DOHH2 (cell line): Measurements from ENCODE around the gene EEF2.

ENCODE experiments used
- H3F3A ChIP-seq: fragments of 200-600 bp; sonication (generic), shearing (Covaris generic); 2 replicates; pipeline ENCODE4 v1.6.0; 2016; ENCODE audit warnings: antibody characterized with exemption, mild to moderate bottlenecking; ENCODE audit not compliant: control insufficient read depth, insufficient read depth
- H3K27ac ChIP-seq: fragments of 200-600 bp; sonication (generic); 2 replicates; pipeline ENCODE4 v1.5.1; 2014; ENCODE audit warnings: low read depth, mild to moderate bottlenecking, low read length, moderate library complexity
- H3K27me3 ChIP-seq: fragments of 200-600 bp; sonication (generic); 2 replicates; pipeline ENCODE4 v1.6.1; 2014; ENCODE audit warnings: mild to moderate bottlenecking, low read length, mixed read lengths; ENCODE audit not compliant: control insufficient read depth
- H3K36me3 ChIP-seq: fragments of 200-600 bp; sonication (generic); 2 replicates; pipeline ENCODE4 v1.6.1; 2014; ENCODE audit warnings: mild to moderate bottlenecking, low read length, moderate library complexity, mixed read lengths; ENCODE audit not compliant: control insufficient read depth
- H3K4me1 ChIP-seq: fragments of 200-600 bp; sonication (generic); 2 replicates; pipeline ENCODE4 v1.6.1; 2014; ENCODE audit warnings: mild to moderate bottlenecking, low read length, mixed read lengths; ENCODE audit not compliant: control insufficient read depth
- H3K4me2 ChIP-seq: fragments of 200-600 bp; sonication (generic); 2 replicates; pipeline ENCODE4 v1.6.0; 2014; ENCODE audit warnings: mild to moderate bottlenecking, low read length, moderate library complexity
- H3K4me3 ChIP-seq: fragments of 200-600 bp; sonication (generic); 2 replicates; pipeline ENCODE4 v1.5.1; 2014; ENCODE audit warnings: mild to moderate bottlenecking, low read length, mixed read lengths
- H3K79me2 ChIP-seq: fragments of 200-600 bp; sonication (generic); 2 replicates; pipeline ENCODE4 v1.6.1; 2014; ENCODE audit warnings: mild to moderate bottlenecking, low read length, mixed read lengths; ENCODE audit not compliant: control insufficient read depth
- H3K9me2 ChIP-seq: fragments of 200-600 bp; sonication (generic); replicated peaks from 2 replicates; pipeline ENCODE4 v1.6.1; 2014; ENCODE audit warnings: mild to moderate bottlenecking, low read length, mixed read lengths; ENCODE audit not compliant: control insufficient read depth
- H3K9me3 ChIP-seq: fragments of 200-600 bp; sonication (generic); 2 replicates; pipeline ENCODE4 v1.6.1; 2014; ENCODE audit warnings: antibody characterized with exemption, low read length, mixed read lengths; ENCODE audit not compliant: control insufficient read depth, insufficient read depth
- H4K20me1 ChIP-seq: fragments of 200-600 bp; sonication (generic); 2 replicates; pipeline ENCODE4 v1.6.0; 2014; ENCODE audit warnings: low read depth, mild to moderate bottlenecking, antibody characterized with exemption, low read length, moderate library complexity; ENCODE audit not compliant: control insufficient read depth, insufficient read depth
- EZH2phosphoT487 ChIP-seq: fragments of 200-600 bp; sonication (generic); IDR thresholded peaks from 2 replicates; pipeline ENCODE4 v1.6.1; 2017; ENCODE audit warnings: borderline replicate concordance, mild to moderate bottlenecking, antibody characterized with exemption, low read length, moderate library complexity, mixed read lengths
- TF ChIP-seq, protein P1 (sequence below): fragments of 200-600 bp; sonication (generic); IDR thresholded peaks from one replicate; pipeline ENCODE4 v1.5.1; 2014; ENCODE audit warnings: antibody characterized with exemption, mild to moderate bottlenecking, low read depth, low read length; ENCODE audit not compliant: poor library complexity, severe bottlenecking

Gene EEF2

DNA sequence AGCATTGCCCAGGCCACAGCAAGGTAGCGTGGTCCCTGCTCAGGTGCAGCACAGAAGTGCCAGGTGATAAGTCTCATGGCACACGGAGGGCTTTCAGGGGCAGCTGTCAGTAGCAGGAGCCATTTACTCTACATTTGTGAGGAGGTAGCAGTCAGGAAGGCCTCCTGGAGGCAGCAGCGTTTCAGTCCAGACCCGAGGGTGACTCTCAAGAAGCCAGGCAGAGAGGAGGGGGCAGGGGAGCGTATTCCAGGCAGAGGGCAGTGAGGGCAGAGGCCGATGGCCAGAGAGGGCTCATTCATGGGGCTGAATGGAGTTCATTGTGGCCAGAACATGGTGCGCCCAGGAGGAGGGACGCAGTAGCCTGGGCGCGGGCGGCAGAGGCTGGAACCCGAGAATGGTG, 31.2 kb upstream of the EEF2 start:
- Histone ChIP-seq H3K4me3 (no peak overlapping the region), H3K9me2 (no peaks in the 10 kb centered on the region), H3K27ac (no peak overlapping the region), H3K9me3 (no peaks in the 10 kb centered on the region), H3K79me2 (peaks cover 69% of the 10 kb centered on the region), H3K36me3 (peaks cover 24% of the 10 kb centered on the region), H3K4me1 (no peaks in the 10 kb centered on the region), H3F3A (no peaks in the 10 kb centered on the region), H3K27me3 (no peaks in the 10 kb centered on the region), H4K20me1 (no peaks in the 10 kb centered on the region; the same call in 1 of the 2 replicates), H3K4me2 (no peak overlapping the region)
- TF ChIP-seq, protein P1, sequence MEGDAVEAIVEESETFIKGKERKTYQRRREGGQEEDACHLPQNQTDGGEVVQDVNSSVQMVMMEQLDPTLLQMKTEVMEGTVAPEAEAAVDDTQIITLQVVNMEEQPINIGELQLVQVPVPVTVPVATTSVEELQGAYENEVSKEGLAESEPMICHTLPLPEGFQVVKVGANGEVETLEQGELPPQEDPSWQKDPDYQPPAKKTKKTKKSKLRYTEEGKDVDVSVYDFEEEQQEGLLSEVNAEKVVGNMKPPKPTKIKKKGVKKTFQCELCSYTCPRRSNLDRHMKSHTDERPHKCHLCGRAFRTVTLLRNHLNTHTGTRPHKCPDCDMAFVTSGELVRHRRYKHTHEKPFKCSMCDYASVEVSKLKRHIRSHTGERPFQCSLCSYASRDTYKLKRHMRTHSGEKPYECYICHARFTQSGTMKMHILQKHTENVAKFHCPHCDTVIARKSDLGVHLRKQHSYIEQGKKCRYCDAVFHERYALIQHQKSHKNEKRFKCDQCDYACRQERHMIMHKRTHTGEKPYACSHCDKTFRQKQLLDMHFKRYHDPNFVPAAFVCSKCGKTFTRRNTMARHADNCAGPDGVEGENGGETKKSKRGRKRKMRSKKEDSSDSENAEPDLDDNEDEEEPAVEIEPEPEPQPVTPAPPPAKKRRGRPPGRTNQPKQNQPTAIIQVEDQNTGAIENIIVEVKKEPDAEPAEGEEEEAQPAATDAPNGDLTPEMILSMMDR, result no peak
- TF ChIP-seq EZH2phosphoT487, result no peak

DNA sequence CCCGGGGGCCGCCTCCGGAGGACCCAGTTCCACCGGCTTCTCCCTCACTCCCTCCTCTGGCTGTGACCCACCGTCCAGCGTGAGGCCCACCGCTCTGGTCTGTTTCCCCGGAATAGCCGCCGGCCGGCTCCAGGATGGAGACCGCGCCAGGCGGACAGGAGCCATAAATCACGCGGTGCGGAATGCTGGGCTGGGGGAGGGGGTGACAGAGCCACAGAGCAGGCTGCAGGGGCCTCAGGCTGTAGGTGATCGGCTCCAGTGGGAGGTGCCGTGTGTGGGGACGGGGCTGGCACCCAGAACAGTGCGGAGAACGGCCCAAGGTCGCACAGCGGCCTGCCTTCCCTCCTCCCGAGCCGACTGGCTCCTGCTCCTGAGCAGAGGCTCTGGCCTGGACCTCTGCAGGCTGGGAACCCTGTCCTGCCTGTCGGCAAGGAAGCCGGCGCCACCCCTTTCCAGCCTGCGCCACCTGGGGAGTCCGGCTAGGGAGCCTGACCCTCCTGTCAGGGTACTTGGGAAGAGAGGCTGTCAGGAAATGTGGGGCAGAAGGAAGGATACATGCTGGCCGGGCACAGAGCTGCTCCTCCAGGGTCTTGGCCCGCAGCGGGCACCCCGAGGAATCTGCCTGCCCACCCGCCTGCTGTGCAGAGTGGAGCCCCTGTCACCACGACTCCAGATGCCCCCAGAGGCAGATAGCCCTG, 30.6 kb upstream of the EEF2 start:
- H3K9me2 ChIP-seq, result no peaks in the 10 kb centered on the region
- peaks cover 69% of the 10 kb centered on the region for H3K79me2 ChIP-seq
- H3K4me1 ChIP-seq, result no peaks in the 10 kb centered on the region
- H3K27me3 ChIP-seq, result no peaks in the 10 kb centered on the region
- peaks cover 24% of the 10 kb centered on the region for H3K36me3 ChIP-seq
- TF ChIP-seq, protein P1, result no peak
- no peak for TF ChIP-seq EZH2phosphoT487
- H3F3A ChIP-seq, result no peaks in the 10 kb centered on the region
- H3K9me3 ChIP-seq, result no peaks in the 10 kb centered on the region
- no peak overlapping the region for H3K4me2 ChIP-seq
- no peaks in the 10 kb centered on the region; the same call in 1 of the 2 replicates for H4K20me1 ChIP-seq
- no peak overlapping the region for H3K27ac ChIP-seq
- no peak overlapping the region for H3K4me3 ChIP-seq

DNA sequence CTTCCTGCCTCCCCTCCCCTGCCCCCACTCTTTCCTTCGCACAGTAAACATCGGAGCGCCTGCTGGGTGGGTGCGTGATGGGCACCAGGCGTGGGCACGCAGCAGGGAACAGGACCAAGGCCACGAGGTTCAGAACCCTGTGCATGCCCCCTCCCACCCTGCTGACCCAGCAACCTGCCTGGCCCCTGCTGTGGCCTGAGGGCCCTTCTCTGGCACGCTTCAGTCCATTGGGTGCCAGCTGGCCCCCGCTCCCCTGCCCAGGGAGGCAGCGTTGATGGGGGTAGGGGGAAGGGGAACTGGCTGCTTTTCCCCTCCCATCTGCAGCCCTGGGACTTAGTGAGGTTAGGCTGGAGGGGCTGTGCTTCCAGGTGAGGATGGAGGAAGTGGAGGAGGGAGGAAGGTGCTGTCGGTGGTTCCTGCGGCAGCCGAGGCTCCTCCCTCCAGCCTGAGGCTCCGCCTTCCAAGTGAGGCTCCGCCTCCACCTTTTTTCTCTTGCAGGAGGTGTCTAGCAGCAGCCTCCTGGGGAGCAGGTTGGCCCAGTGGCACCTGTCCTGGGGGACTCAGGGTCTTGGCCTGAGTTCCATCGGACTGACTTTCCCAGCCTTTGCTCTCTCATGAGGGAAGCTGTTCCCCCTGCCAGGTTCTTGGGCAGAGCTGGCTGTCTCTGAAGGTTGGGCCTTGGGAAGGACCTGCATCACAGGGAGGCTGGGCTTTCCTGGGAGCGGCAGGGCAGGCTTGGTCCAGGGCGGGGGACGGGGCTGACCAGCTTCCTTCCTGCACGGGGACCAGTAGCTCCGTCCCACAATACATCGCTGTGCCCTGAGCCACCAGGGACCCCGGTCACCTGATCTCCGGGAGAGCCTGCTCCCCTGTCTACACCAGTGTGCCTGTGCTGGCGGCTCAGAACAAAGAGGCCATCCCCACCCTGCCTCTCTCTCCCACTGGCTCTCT, 29.6 kb upstream of the EEF2 start:
- H3K4me2 ChIP-seq, result no peak overlapping the region

More for the DNA sequence above, 29.6 kb upstream of the EEF2 start:
- Histone ChIP-seq H3K4me1 (no peaks in the 10 kb centered on the region), H3K9me2 (no peaks in the 10 kb centered on the region), H3K27me3 (no peaks in the 10 kb centered on the region), H3F3A (no peaks in the 10 kb centered on the region), H4K20me1 (no peaks in the 10 kb centered on the region; the same call in 1 of the 2 replicates), H3K9me3 (no peaks in the 10 kb centered on the region), H3K4me3 (no peak overlapping the region), H3K36me3 (peaks cover 28% of the 10 kb centered on the region), H3K79me2 (peaks cover 71% of the 10 kb centered on the region), H3K27ac (no peak overlapping the region)
- TF ChIP-seq, protein P1, result no peak
- no peak for TF ChIP-seq EZH2phosphoT487
